ENCODE results near the gene KEAP1. TPM values are rescaled to one million over a fixed set of nuclear protein-coding genes. Genes with fewer than 3 reads are reported as not detected.

KEAP1 gene
- total and polyA plus RNA-seq, 9 of the 15 experiments (the other 6 are each of a cell fraction or from before 2014, with no cell fraction given) = 2.1 to 95.6 (median 64.3) TPM

- Histone ChIP-seq H4K20me1 (replicated peaks; ENCODE audit: control insufficient read depth, insufficient read depth, low read length) (no peaks in the 10 kb centered on the region), H3K36me3 (ENCODE audit: control insufficient read depth, insufficient read depth, low read length) (peaks cover 4% of the 10 kb centered on the region; the same call in 1 of the 3 replicates), H3K4me1 (replicated peaks in 1 of 2; ENCODE audit: control insufficient read depth in 2 of 2, insufficient read depth in 2 of 2, low read length in 2 of 2) (peaks cover 3 to 41% of the 10 kb centered on the region in 2 experiments; a peak in 4 of 5 replicates), H3K9me3 (replicated peaks; ENCODE audit: control insufficient read depth, insufficient read depth, low read depth, low read length) (no peaks in the 10 kb centered on the region), H3K4me3 (no peak overlapping the region), H3K9ac (ENCODE audit: insufficient read depth in 1 of 2, low read depth in 2 of 2, low read length in 2 of 2) (no peak overlapping the region), H2AFZ (ENCODE audit: low read depth, low read length) (peak overlapping the region; percentile 79), H3K27ac (ENCODE audit: extremely low read depth, low read depth, low read length) (no peak overlapping the region), H3K79me2 (ENCODE audit: control insufficient read depth, insufficient read depth, low read length) (peaks cover 28% of the 10 kb centered on the region), H3K27me3 (ENCODE audit: control insufficient read depth in 2 of 2, insufficient read depth in 2 of 2, low read length in 2 of 2) (no peaks in the 10 kb centered on the region), H3K9me1 (ENCODE audit: control insufficient read depth, insufficient read depth, low read length) (no peaks in the 10 kb centered on the region), H3K4me2 (ENCODE audit: insufficient read depth, low read length) (peak overlapping the region; percentile 32; the same call in 1 of the 2 replicates)
- BruUV-seq (replicated peaks) = no TSS peak
- in situ Hi-C loops (cut with MboI) = no loop called here
- peak; percentile 29 for ATAC-seq
- ChIA-PET POLR2A (interaction anchor here (0.6 to 1.0 kb wide), 4 partner anchors 9 to 29 kb away, joined by 3 read pairs; no protein-coding TSS in a partner anchor), CTCF (ENCODE audit: low intra/inter-chr PET ratio) (interaction anchor here (0.6 to 1.0 kb wide), 3 partner anchors 10 to 67 kb away, joined by 3 to 4 read pairs (median 3); partner anchors contain the start of gene S1PR5)
- WGBS (ENCODE audit: insufficient coverage, low coverage, missing lambda C conversion rate) = 25% methylated on average over 16 of the region's 17 CpGs
- peak; percentile 84 for FAIRE-seq
- DNase-seq (ENCODE audit: extremely low read depth in 1 of 4, low spot score in 3 of 4) = peak; percentile 65 to 86 (median 70)
- intact Hi-C loops (cut with micrococcal nuclease) = loop anchor here (5.0 kb wide), 1 partner anchor 37 kb away; the partner anchor contains the start of gene ATG4D
- no peak for TF ChIP-seq ARHGAP35 (IDR thresholded peaks at IDR 0.05; ENCODE audit: partially characterized antibody)
- TF ChIP-seq MLLT1 (IDR thresholded peaks at IDR 0.05) = no peak
- TF ChIP-seq POLR2AphosphoS2 (IDR thresholded peaks at IDR 0.05; ENCODE audit: low read length) = no peak
- TF ChIP-seq FOXA1 (IDR thresholded peaks at IDR 0.05; ENCODE audit: borderline replicate concordance) = no peak
- no peak for TF ChIP-seq TAF1 (IDR thresholded peaks at IDR 0.05; ENCODE audit: control insufficient read depth, extremely low read depth, insufficient read depth, low read length, severe bottlenecking)
- TF ChIP-seq PRDM10 (IDR thresholded peaks at IDR 0.05; ENCODE audit: partially characterized antibody) = no peak
- no peak for TF ChIP-seq GABPB2 (CRISPR knock-in tag; conservative IDR thresholded peaks at IDR 0.05)
- TF ChIP-seq ZNF146 (CRISPR knock-in tag; IDR thresholded peaks at IDR 0.05; ENCODE audit: unreplicated experiment) = peak; percentile 80
- TF ChIP-seq STAT6 (CRISPR knock-in tag; IDR thresholded peaks at IDR 0.05) = no peak
- TF ChIP-seq ZNF699 (CRISPR knock-in tag; IDR thresholded peaks at IDR 0.05; ENCODE audit: insufficient replicate concordance) = no peak
- 0 out of 4 replicates have a peak, but pooled peaks of 1 of the 2 experiments have one; percentile 15 for TF ChIP-seq RCOR1 (IDR thresholded peaks at IDR 0.05; ENCODE audit: borderline replicate concordance in 1 of 2, low read depth in 2 of 2, low read length in 2 of 2)
- TF ChIP-seq HEY1 (CRISPR knock-in tag; IDR thresholded peaks at IDR 0.05; ENCODE audit: borderline replicate concordance) = no peak
- peak; percentile 72 for TF ChIP-seq MYNN (IDR thresholded peaks at IDR 0.05)
- TF ChIP-seq MYNN (CRISPR knock-in tag; IDR thresholded peaks at IDR 0.05) = no peak
Observed at GRCh38 chr19:10505583-10506229, 2.5 kb upstream of the KEAP1 start.

Data from K562 (cell line).